HT-29 (cell line): ENCODE results near the gene SELENOW. TPM values are rescaled to one million over a fixed set of nuclear protein-coding genes. Genes with fewer than 3 reads are reported as not detected.
"Not testable (repeated sequence)": the region's sequence is repeated elsewhere in the genome, so short reads cannot be mapped to it uniquely, and the experiment has no call there.

Experiments
- DNase-seq: peaks from one replicate; pipeline ENCODE4 v3.0.0-alpha.2; 2015; ENCODE audit warnings: low spot score
- total RNA-seq: library from RNA; depleted of rRNA; stranded (reverse); fragments of >200 nt; shearing (Covaris generic); gene quantifications from 2 replicates; pipeline ENCODE4 v1.2.3, GENCODE V29; 2014; rRNA removed

SELENOW gene
- 492 and 534 TPM in 2 replicates for total RNA-seq

DNA sequence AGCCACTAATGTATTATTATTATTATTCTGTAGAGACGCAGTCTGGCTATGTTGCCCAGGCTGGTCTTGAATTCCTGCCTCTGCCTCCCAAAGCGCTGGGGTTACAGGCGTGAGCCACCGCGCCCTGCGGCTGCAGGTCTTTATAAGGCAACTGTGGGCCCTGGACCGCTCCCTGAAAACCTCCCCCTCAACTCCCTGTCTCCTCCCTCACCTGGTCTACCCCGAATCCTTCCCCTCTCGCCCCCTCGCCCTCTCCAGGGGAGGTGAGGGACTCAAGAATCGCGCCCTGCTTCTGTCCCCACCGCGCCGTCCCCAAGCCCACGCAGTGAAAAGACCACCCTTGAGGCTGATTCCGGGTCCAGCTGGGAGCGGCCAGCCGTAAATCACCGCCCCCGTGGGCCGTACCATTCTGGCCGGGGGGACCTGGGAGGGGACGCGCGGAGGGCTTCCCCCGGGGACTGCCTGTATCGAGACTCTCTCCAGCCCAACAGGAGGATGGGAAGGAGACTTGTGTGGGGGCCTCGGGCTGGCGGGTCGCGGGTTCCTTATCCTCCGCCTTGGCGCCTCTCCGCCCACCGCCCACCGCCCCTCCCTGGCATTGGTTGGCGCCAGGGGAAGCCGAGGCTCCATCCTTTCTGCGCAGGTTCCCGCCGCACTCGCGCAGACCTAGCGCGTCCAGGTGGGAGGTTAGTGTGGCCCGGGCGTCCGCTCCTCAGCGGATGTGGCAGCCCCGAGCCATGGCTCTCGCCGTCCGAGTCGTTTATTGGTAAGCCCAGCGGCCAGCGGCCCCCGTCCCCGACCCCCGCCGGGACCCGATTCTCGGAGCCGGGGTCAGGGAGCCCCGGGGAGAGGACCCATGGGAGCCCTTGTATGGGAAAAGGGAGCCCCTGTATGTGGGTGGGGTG lies at the start of gene SELENOW:
Gene SELENOW, plus strand, starts transcription at position 655 of the 905 bp plus-strand sequence. Its CDS starts 83 bp downstream, at position 738.
- DNase-seq = peak; percentile 93

DNA sequence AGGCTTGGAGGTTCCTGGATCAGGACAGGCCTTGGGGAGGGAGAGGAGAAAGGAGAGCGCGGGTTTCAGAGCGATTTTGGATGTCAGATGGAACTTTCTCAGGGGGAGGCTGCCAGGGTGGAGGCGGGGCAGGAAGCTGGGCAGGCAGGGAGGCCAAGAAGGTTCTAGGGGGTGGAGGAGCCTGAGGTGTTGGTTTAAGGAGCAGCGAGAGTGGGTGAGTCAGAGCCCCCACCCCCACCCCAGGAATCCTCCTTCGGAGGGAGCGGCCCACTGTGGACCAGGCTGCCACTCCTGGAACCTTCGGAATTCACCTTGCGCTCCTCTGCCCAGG lies 49.1 kb upstream of the SELENOW start:
- peak; percentile 97 for DNase-seq

DNA sequence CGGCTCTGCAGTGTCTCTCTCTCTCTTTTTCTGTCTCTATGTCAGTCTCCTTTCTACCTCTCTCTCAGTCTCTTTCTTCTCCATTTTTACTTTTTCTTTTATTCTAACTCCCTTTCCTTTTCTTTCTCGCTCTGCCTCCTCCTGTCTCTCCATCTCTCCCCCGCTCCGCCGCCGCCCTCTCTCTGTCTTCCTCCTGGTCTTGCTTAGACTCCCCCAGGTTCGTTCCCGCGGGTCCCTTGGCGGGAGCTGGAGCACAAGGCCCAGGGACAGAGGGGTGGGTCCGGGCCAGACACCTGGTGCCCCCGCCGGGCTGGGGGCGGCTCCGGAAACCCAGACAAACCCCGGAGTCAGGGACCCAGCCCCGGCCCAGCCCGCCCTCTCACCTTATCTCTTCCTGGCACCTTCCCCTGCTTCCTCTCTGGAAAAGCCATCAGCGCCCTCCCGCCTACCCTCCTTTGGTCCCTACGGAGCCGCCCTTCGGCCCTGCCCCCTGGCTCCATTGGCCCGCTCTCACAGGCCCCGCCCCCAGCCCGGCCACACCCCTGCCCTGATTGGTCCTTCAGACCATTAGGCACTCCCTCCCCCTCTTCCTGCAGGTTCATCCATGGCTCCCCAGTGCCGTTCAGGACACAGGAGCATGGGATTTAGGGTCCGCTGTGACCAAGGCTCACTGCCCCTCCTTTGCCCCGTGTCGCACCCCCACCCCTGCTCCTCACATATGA lies 48.5 kb upstream of the SELENOW start:
- peak; percentile 98 for DNase-seq

DNA sequence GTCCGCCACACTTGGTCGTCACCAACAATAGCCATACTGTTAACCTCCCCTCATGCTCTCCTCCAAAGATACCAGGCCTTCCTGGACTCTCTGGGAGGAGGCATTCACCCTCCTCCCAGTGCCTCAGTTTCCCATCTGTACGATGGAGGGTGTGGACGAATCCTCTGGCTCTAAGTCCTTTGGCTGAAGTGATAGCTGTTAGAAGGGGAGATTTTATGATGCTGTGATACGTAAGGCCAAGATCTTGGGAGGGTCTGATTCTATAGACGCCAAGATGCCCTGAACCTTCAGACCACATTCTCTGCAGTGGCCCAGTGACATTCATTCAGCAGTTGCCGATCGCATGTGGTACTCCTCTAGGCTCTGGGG lies 48.0 kb upstream of the SELENOW start:
- no peak for DNase-seq

DNA sequence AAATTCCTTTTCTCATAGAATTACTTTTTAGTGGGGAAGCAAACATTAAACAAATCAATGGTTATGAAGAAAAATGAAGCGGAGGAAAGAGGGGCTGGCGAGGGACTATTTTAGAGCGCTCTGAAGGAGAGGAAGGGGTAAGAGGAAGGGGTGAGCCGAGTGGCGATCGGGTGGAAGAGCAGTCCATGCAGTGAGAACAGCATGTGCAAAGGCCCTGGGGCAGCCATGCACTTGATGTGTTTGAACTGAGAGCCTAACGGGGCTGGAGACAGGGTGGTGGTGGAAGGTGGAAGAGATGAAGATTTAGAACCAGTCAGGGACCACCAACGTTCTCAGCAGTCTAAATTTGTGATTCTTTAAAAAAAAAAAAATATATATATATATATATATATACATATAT lies 47.6 kb upstream of the SELENOW start:
- no peak for DNase-seq

DNA sequence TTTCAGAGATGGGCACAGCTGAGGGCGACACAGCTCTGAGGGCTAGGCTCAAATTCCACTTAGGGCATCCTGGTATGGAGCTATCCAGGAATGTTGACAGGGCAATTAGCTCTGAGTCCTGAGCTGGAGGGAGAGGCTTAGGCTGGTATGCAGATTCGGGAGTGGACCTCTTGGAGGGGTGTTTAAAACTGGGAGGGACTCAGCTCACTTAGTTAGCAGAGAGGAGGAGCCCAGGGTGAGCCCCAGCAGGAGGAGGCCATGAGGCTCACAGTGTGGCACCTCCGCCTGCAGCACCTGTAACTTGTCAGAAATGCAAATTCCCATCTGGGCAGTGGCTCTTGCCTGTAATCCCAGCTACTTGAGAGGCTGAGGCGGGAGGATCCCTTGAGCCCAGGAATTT lies 43.4 kb upstream of the SELENOW start:
- no peak for DNase-seq

DNA sequence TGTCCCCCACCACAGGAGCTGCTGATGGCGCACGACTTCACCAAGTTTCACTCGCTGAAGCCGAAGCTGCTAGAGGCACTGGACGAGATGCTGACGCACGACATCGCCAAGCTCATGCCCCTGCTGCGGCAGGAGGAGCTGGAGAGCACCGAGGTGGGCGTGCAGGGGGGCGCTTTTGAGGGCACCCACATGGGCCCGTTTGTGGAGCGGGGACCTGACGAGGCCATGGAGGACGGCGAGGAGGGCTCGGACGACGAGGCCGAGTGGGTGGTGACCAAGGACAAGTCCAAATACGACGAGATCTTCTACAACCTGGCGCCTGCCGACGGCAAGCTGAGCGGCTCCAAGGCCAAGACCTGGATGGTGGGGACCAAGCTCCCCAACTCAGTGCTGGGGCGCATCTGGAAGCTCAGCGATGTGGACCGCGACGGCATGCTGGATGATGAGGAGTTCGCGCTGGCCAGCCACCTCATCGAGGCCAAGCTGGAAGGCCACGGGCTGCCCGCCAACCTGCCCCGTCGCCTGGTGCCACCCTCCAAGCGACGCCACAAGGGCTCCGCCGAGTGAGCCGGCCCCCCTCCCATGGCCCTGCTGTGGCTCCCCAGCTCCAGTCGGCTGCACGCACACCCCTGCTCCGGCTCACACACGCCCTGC lies 37.5 kb upstream of the SELENOW start:
- no peak for DNase-seq

DNA sequence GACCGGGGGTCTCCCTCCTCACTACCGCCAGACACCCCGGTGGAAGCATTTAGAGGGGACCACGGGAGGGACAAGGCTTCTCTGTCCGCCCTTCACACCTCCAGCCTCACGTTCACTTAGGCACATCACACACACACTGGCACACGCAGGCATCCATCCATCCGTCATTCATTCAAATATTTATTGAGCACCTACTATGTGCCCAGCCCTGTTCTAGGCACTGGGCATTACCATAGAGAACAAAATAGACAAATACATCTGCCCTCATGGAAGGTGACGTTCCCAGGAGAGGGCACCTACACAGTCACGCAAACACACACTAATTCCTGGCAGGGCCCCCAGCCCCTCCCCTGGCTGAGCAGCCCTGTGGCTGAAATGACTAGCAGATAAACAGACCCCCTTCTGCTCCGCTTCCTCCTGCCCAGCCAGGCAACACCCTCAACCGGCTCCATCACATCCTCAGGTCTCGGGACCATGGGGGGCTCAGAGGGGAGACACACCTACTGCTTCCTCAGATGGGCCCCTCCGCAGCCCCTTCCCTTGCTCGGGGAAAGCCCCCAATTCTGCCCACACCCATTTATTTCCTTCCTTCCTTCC lies 36.9 kb upstream of the SELENOW start:
- no peak for DNase-seq

DNA sequence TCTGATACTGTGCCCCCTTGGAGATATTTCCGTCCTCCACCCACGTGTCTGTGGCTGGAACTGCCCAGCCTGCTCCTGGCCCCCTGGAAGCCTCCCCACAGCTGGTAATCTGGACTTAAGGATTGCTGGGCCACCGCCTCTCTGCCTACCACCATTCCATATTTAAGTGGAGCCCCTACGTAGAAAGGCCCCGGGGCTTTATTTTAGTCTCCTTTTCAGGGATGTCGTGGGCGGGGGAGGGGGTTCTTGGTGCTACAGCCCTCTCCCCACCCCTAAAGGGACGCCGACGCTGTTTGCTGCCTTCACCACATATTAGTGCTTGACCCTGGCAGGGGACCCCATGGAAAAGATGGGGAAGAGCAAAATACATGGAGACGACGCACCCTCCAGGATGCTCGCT lies 35.9 kb upstream of the SELENOW start:
- no peak for DNase-seq

DNA sequence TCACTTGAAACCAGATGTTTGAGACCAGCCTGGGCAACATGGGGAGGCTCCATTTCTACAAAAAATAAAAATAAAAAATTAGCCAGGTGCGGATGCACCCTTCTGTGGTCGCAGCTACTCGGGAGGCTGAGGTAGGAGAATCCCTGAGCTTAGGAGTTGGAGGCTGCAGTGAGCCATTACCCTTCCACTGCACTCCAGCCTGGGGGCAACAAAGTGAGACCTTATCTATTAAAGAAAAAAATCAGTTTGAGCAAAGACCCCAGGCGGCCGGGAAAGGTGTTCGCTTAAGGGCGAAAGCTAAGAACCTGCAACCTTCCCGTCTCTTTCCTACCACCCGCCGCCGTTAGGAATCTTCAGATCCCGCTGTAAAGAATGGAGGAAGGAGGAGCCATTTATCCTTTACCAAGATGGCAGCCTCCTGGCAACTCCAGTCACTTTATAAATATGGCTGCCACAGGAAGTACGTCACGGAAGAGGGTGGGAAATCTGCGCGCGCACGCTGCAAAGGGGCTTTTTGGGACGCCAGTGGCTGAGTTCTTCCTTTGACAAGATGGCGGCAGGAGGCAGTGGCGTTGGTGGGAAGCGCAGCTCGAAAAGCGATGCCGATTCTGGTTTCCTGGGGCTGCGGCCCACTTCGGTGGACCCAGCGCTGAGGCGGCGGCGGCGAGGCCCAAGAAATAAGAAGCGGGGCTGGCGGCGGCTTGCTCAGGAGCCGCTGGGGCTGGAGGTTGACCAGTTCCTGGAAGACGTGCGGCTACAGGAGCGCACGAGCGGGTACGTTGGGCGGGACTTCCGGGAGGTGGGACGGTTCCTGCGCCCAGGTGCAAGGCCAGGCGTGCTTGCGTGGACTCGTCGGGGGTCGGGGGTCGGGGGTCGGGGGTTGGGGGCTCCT lies 33.2 kb upstream of the SELENOW start, which contains the start of gene NOP53:
Gene NOP53, plus strand, starts transcription at position 537 of the 892 bp plus-strand sequence. Its CDS starts 14 bp downstream, at position 551.
- peak; percentile 100 for DNase-seq

DNA sequence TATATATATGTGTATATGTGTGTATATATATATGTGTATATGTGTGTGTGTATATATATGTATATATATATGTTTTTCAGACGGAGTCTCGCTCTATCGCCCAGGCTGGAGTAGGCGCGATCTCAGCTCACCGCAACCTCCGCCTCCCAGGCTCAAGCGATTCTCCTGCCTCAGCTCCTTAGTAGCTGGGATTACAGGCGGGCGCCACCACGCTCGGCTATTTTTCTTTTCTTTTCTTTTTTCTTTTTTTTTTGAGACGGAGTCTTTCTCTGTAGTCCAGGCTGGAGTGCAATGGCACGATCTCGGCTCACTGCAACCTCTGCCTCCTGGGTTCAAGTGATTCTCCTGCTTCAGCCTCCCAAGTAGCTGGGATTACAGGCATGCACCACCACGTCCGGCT lies 32.4 kb upstream of the SELENOW start:
- not testable (repeated sequence) for DNase-seq

DNA sequence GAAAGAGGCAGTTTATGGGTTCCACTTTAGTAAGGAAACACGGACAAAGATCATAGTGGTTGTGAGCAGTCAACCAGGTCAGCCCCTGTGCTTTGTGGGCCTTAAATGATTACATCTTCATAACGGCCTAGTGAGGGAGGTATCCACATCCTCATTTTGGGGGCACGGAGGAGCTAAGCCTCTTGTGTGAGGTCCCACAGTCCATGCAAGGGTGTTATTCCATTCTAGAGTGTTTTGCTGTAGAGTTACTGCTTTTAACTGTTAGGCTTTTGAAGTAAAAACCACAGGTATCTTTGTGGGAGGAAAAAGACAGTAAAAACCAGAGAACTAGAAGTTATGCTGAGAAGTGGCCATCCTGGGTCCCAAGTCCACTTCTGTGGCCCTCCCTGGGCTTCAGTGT lies 29.2 kb upstream of the SELENOW start:
- no peak for DNase-seq

DNA sequence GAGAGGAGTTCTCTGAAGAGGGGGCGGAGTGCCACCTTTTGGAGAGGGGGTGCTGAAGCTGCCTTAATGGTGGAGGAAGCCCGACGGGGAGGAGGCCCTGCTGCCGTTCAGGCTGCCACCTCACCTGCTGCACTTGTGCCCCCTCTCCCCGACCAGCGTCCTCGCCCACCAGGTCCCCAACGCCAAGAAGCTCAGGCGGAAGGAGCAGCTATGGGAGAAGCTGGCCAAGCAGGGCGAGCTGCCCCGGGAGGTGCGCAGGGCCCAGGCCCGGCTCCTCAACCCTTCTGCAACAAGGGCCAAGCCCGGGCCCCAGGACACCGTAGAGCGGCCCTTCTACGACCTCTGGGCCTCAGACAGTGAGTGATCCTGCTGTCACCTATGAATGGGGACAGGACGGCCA lies 27.8 kb upstream of the SELENOW start:
- no peak for DNase-seq

DNA sequence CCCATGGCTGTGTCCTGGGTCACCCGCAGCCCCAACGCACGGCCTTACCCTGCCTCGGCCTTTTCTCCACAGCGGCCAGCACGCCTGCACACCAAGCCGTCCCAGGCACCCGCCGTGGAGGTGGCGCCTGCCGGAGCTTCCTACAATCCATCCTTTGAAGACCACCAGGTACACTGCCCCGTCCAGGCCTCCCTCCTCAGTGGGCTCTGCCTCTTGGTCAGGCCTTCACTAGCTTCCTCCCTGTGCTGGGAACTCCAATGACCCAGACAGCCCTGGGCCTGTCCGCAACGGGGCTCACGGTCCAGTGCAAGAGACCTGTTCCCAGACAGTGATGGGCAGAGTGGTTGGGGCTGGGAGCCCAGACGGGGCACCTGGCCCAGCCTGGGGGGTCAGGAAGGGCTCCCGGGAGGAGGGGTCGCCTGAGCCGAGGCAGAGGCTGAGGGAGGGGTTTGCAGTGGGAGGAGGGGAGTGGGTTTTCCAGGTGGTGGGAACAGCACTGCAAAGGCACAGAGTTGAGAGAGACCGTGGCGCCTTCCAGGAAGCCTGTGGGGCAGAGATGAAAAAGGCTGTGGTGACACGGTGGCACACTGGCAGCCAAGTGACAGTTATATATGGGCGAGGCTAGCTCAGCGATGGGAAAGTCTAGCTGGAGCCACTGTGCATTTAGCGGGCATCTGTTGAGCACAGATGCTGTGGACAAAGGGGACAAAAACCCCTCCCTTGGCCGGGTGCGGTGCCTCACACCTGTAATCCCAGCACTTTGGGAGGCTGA lies 25.9 kb upstream of the SELENOW start:
- no peak for DNase-seq

DNA sequence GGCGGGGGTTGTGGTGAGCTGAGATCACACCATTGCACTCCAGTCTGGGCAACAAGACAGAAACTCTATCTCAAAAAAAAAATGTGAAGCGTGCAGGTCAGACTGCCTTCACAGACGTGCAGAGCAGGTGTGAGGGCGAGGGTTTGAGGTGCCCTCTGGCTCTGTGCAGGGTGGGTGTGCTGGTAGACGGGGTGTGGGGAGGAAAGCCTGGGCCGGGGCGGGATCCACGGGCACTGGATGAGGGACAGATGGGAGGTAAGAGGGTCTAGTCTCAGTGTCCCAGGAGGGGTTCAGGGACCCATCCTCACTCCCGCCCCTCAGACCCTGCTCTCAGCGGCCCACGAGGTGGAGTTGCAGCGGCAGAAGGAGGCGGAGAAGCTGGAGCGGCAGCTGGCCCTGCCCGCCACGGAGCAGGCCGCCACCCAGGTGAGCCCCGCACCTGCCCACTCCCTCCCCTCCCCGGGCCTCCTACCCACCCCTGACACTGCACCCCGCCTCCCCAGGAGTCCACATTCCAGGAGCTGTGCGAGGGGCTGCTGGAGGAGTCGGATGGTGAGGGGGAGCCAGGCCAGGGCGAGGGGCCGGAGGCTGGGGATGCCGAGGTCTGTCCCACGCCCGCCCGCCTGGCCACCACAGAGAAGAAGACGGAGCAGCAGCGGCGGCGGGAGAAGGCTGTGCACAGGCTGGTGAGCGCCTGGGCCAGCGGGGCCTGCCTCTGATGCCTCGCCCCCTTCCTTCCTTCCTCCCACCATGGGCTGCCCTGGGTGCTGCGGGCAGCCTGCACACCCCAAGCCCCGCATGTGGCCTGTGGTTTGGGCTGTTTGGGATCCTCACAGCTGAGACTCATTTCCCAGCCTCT lies 24.1 kb upstream of the SELENOW start:
- no peak for DNase-seq

DNA sequence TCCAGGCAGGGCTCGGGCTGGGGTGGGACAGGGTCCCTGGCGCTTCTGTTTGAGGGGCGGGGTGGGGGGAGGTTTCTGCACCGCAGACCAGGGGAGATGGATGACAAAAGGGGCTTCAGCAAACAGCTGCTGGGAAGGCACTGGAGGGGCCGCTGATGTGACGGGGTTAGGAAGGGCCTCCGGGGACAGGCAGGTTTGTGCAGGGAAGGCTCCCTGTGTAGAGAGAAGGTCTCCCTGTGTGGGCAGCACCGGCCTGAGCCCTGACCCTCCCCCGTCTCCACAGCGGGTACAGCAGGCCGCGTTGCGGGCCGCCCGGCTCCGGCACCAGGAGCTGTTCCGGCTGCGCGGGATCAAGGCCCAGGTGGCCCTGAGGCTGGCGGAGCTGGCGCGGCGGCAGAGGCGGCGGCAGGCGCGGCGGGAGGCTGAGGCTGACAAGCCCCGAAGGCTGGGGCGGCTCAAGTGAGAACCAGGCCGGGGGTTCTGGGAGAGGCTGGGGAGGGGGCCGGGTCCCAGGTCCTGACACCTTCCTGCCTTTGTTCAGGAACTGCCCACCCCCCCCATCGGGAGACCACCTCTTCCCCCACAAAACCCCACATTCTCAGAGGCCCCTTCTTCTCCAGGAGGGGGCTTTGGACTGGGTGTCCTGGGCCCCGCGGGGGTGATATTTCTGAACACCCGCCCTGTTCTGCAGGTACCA lies 23.3 kb upstream of the SELENOW start:
- no peak for DNase-seq

DNA sequence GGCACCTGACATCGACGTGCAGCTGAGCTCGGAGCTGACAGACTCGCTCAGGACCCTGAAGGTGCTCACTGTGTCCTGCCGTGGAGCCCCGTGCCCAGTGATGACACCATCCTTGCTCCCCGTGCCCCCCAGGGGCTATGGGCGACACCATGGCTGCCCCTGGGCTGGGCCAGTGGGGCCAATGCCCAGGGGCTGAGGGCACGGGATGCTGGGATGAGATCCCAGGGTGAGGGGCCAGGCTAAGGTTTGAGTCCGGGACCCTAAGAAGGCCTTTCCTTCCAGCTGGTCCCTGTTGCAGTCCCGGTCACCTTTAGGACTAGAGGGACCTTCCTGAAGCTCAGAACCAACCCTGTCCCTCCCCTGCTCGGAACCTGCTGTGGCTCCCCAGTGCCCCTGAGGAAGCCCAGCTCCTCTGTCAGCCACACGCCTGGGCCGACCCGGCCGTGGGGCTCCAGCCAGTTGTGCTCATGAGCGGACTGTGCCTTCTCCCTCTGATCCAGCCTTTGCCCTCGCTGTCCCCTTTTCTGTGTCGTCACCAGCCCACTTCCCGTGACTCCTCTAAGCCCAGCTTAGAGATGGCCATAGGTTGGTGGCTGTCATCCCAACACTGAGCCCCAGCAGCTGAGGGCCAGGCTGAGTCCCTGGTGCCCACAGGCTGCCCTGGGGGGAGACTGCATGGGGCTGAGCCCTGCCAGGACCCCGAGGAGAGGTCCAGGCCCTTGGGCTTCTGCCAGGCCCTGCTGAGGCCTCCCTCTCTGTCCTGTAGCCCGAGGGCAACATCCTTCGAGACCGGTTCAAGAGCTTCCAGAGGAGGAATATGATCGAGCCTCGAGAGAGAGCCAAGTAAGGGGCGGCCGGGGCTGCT lies 22.5 kb upstream of the SELENOW start:
- DNase-seq = no peak

DNA sequence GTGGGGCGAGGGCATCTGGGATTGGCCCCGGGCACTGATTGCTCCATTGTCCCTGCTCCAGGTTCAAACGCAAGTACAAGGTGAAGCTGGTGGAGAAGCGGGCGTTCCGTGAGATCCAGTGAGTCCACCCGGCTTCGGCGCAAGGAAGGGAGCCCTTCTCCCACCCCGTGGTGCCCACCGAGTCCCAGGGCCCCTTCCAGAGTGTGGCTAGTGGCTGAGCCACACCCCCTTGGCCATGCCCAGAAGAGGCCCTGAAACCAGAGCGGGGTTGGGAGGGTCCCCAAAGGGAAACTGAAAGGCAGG lies 21.9 kb upstream of the SELENOW start:
- no peak for DNase-seq
